ENCODE data around the gene SMURF2. TPM values are rescaled to one million over a fixed set of nuclear protein-coding genes. Genes with fewer than 3 reads are reported as not detected.
A peak's percentile ranks its signal among the peaks of the same experiment; 100 is the strongest.

The SMURF2 gene
- total RNA-seq, 1 donor from 2014 or later: 45.6 TPM

DNA sequence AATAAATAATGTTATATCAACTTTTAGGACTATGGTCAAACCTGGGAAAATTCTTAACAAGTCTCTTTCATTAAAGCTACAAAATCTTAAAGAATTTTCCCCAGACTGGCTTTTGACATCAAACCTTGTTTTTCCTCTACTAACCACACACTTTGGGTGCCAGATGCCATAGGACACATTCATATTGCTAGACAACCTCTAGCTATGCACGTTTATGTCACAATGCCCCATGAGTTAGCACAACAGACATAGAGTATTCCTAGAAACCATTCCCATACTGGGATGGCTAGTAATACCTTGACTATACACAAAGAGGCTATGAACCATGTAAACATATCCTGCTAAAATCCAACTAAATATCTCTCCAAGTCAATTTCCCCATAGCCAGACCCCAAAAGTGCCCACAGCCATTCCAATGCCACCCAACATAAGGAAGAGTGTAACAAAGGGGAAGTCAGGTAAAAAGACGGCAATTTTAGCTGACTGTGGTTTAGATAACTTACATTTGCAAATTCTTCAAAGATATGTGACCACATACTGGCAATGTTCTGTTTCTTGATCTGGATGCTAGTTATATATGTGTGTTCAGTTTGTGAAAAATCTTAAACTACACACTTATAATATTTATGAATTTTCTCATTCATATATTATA, 23.4 kb downstream of the SMURF2 start:
- TF ChIP-seq, protein P1, sequence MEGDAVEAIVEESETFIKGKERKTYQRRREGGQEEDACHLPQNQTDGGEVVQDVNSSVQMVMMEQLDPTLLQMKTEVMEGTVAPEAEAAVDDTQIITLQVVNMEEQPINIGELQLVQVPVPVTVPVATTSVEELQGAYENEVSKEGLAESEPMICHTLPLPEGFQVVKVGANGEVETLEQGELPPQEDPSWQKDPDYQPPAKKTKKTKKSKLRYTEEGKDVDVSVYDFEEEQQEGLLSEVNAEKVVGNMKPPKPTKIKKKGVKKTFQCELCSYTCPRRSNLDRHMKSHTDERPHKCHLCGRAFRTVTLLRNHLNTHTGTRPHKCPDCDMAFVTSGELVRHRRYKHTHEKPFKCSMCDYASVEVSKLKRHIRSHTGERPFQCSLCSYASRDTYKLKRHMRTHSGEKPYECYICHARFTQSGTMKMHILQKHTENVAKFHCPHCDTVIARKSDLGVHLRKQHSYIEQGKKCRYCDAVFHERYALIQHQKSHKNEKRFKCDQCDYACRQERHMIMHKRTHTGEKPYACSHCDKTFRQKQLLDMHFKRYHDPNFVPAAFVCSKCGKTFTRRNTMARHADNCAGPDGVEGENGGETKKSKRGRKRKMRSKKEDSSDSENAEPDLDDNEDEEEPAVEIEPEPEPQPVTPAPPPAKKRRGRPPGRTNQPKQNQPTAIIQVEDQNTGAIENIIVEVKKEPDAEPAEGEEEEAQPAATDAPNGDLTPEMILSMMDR (IDR thresholded peaks at IDR 0.05; ENCODE audit: insufficient read depth, low read length, poor library complexity, severe bottlenecking): no peak
- Histone ChIP-seq H3K4me3 (ENCODE audit: low read depth, low read length) (no peak overlapping the region), H3K27me3 (ENCODE audit: control insufficient read depth, insufficient read depth, low read length) (no peaks in the 10 kb centered on the region), H3K36me3 (ENCODE audit: control insufficient read depth, insufficient read depth, low read length) (no peaks in the 10 kb centered on the region)
- DNase-seq (ENCODE audit: low read depth): no peak

DNA sequence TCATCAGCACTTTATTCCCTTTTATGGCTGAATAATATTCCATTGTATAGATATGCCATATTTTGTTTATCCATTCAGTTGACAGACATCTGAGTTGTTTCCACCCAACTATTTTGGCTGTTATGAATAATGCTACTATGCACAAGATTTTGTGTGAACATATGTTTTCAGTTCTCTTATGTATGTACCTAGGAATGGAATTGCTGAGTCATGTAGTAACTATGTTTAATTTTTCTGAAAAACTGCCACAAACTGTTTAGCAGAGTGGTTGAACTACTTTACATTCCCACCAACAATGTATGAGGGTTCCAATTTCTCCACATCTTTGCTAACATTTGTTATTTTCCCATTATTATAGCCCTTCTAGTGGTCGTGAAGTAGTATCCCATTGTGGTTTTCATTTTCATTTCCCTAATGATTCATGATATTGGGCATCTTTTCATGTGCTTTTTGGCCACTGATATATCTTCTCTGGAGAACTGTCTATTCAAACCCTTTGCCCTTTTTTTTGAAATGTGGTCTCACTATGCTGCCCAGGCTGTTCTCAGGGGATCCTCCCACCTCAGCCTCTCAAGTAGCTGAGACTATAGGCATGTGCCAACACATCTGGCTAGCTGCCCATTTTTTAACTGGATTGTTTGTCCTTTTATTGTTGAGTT, 26.3 kb downstream of the SMURF2 start:
- no peaks in the 10 kb centered on the region for H3K36me3 ChIP-seq (ENCODE audit: control insufficient read depth, insufficient read depth, low read length)
- no peaks in the 10 kb centered on the region for H3K27me3 ChIP-seq (ENCODE audit: control insufficient read depth, insufficient read depth, low read length)
- H3K4me3 ChIP-seq (ENCODE audit: low read depth, low read length): no peak overlapping the region
- TF ChIP-seq, protein P1 (IDR thresholded peaks at IDR 0.05; ENCODE audit: insufficient read depth, low read length, poor library complexity, severe bottlenecking): no peak
- DNase-seq (ENCODE audit: low read depth): no peak

DNA sequence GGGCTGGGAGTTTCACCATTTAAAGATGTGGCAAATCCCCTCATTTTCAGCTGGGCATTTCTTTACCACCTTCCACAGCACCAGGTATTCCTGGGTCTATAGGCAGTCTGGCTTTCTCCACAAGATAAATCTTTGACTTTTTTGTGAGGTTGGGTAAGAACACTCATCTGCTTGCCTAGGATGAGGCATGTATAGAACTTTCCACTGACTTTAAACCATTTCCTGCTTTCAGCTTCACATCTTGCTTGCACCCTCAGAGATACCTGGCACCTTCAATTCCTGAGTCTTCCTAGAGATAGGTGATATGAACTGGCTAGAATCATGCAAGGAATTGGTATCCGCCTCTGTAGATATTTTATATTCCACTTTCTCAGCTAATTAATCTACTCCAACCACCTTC, 27.9 kb downstream of the SMURF2 start:
- TF ChIP-seq, protein P1 (IDR thresholded peaks at IDR 0.05; ENCODE audit: insufficient read depth, low read length, poor library complexity, severe bottlenecking): no peak
- Histone ChIP-seq H3K27me3 (ENCODE audit: control insufficient read depth, insufficient read depth, low read length) (no peaks in the 10 kb centered on the region), H3K4me3 (ENCODE audit: low read depth, low read length) (no peak overlapping the region), H3K36me3 (ENCODE audit: control insufficient read depth, insufficient read depth, low read length) (no peaks in the 10 kb centered on the region)
- no peak for DNase-seq (ENCODE audit: low read depth)

DNA sequence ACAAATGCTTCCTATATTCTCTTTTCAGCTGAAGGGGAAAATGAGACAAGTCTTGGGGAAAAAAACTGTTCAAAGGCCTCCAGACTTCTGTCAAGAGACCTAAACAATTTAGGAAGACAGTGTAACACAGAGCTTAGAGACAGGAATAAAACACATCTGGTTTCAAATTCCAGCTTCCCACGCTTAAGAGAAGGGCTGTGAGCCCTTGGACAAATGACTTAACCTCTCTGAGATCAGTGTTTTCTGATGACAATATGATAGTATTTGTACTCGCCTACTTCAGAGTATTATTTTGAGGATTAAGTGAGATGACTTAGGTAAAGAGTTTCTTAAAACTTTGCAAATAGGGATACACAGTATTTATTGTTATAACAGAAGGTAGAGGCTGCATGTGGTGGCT, 29.5 kb downstream of the SMURF2 start:
- no peak for DNase-seq (ENCODE audit: low read depth)
- H3K27me3 ChIP-seq (ENCODE audit: control insufficient read depth, insufficient read depth, low read length): no peaks in the 10 kb centered on the region
- TF ChIP-seq, protein P1 (IDR thresholded peaks at IDR 0.05; ENCODE audit: insufficient read depth, low read length, poor library complexity, severe bottlenecking): no peak
- H3K4me3 ChIP-seq (ENCODE audit: low read depth, low read length): no peak overlapping the region
- H3K36me3 ChIP-seq (ENCODE audit: control insufficient read depth, insufficient read depth, low read length): no peaks in the 10 kb centered on the region

DNA sequence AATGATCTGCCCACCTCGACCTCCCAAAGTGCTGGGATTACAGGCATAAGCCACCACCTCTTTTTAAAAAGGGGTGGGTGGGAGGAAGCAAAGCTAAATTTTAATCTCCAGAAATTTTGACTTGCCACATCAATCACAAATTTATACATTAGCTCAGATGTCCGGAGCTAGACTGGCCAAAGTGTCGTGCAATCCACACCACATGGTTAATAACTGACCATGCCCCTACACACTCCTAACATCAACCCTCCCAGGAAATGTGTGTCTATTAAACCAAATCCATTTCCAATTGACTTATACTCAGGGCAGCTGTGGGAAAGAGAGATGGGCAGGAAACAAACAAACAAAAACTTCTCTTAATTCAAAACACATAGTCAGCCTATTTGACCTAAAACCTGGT, 29.9 kb downstream of the SMURF2 start:
- TF ChIP-seq, protein P1 (IDR thresholded peaks at IDR 0.05; ENCODE audit: insufficient read depth, low read length, poor library complexity, severe bottlenecking): no peak
- Histone ChIP-seq H3K36me3 (ENCODE audit: control insufficient read depth, insufficient read depth, low read length) (no peaks in the 10 kb centered on the region), H3K4me3 (ENCODE audit: low read depth, low read length) (no peak overlapping the region), H3K27me3 (ENCODE audit: control insufficient read depth, insufficient read depth, low read length) (no peaks in the 10 kb centered on the region)
- peak; percentile 34 for DNase-seq (ENCODE audit: low read depth)

Measured in kidney epithelial cell (primary cell).